Stimulated activated CD4-positive, alpha-beta T cell treated with anti-CD3 and anti-CD28 coated beads, TNF-alpha, amount 100 ng/mL, for 1 hour (primary cell): Measurements from ENCODE around the gene NRXN3.
"Not testable (repeated sequence)": the region's sequence is repeated elsewhere in the genome, so short reads cannot be mapped to it uniquely, and the experiment has no call there.

Experiments used
- DNase-seq, 3 donors: peaks; one replicate each; pipeline ENCODE4 v3.0.0-alpha.2; 2020; ENCODE audit warnings: low read depth in 3 of 3, low spot score in 1 of 3

NRXN3 gene

GRCh38 chr14:78573736-78574135 lies 403.6 kb downstream of the NRXN3 start:
- not testable (repeated sequence) for DNase-seq

GRCh38 chr14:78576437-78577166 lies 406.4 kb downstream of the NRXN3 start:
- no peak for DNase-seq

- DNase-seq: no peak
Observed at GRCh38 chr14:78581229-78581628, 411.1 kb downstream of the NRXN3 start.

- DNase-seq: no peak
Observed at GRCh38 chr14:78586681-78587080, 416.5 kb downstream of the NRXN3 start.

- no peak for DNase-seq
Observed at GRCh38 chr14:78588906-78589305, 418.7 kb downstream of the NRXN3 start.

- no peak for DNase-seq
Observed at GRCh38 chr14:78592616-78593219, 422.5 kb downstream of the NRXN3 start.

GRCh38 chr14:78593949-78594348 lies 423.8 kb downstream of the NRXN3 start:
- no peak for DNase-seq

GRCh38 chr14:78595797-78596196 lies 425.6 kb downstream of the NRXN3 start:
- DNase-seq: no peak

- no peak for DNase-seq
Observed at GRCh38 chr14:78598046-78598920, 428.1 kb downstream of the NRXN3 start.

- no peak for DNase-seq
Observed at GRCh38 chr14:78605025-78605762, 435.0 kb downstream of the NRXN3 start.

- no peak for DNase-seq
Observed at GRCh38 chr14:78605897-78606500, 435.8 kb downstream of the NRXN3 start.

GRCh38 chr14:78608998-78609787 lies 439.0 kb downstream of the NRXN3 start:
- DNase-seq: no peak

GRCh38 chr14:78610994-78611393 lies 440.8 kb downstream of the NRXN3 start:
- DNase-seq: no peak

- DNase-seq: no peak
Observed at GRCh38 chr14:78611796-78612571, 441.8 kb downstream of the NRXN3 start.

GRCh38 chr14:78612666-78613065 lies 442.5 kb downstream of the NRXN3 start:
- DNase-seq: no peak

GRCh38 chr14:78614593-78614992 lies 444.4 kb downstream of the NRXN3 start:
- no peak for DNase-seq

- DNase-seq: no peak
Observed at GRCh38 chr14:78617735-78618134, 447.6 kb downstream of the NRXN3 start.

- no peak for DNase-seq
Observed at GRCh38 chr14:78618368-78618767, 448.2 kb downstream of the NRXN3 start.

- no peak for DNase-seq
Observed at GRCh38 chr14:78627114-78627513, 456.9 kb downstream of the NRXN3 start.
